GM18508 (cell line): ENCODE data around the gene PRSS36.
"Not testable (repeated sequence)": the region's sequence is repeated elsewhere in the genome, so short reads cannot be mapped to it uniquely, and the experiment has no call there.

Source experiments
- ATAC-seq: cut with Tn5 transposase; IDR thresholded peaks from one replicate; pipeline ENCODE4 v1.9.1; 2021; ENCODE audit warnings: moderate number of reproducible peaks; ENCODE audit not compliant: insufficient read depth, unreplicated experiment

The PRSS36 gene

DNA sequence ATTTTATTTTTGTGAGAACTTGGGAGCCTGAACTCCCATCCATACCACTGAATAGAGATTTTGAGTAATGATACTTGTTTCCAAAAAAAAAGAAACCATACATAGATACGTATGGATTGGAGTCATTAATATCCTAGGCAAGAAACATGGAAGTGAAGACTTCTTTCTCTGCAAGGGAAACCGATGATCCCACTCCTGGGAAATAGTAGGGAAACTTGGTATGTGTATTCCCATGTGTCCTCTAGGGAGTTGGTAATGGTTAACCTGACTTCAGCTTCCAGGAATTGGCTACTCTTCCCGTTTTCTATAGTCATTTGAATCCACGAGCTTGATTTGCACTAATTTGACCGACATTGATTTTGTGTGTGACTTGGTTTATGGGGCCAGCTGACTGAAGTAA is 35.5 kb upstream of the PRSS36 start:
- no peak for ATAC-seq

DNA sequence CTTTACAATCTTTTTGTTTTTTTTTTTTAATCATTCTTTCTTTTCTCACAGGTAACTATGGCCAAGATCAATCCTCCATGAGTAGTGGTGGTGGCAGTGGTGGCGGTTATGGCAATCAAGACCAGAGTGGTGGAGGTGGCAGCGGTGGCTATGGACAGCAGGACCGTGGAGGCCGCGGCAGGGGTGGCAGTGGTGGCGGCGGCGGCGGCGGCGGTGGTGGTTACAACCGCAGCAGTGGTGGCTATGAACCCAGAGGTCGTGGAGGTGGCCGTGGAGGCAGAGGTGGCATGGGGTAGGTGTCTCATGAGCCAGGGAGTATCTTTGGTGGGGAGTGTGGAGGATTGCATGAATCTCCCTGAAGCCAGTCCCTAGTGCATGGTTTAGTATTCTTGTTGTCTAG is 35.0 kb upstream of the PRSS36 start:
- no peak for ATAC-seq

DNA sequence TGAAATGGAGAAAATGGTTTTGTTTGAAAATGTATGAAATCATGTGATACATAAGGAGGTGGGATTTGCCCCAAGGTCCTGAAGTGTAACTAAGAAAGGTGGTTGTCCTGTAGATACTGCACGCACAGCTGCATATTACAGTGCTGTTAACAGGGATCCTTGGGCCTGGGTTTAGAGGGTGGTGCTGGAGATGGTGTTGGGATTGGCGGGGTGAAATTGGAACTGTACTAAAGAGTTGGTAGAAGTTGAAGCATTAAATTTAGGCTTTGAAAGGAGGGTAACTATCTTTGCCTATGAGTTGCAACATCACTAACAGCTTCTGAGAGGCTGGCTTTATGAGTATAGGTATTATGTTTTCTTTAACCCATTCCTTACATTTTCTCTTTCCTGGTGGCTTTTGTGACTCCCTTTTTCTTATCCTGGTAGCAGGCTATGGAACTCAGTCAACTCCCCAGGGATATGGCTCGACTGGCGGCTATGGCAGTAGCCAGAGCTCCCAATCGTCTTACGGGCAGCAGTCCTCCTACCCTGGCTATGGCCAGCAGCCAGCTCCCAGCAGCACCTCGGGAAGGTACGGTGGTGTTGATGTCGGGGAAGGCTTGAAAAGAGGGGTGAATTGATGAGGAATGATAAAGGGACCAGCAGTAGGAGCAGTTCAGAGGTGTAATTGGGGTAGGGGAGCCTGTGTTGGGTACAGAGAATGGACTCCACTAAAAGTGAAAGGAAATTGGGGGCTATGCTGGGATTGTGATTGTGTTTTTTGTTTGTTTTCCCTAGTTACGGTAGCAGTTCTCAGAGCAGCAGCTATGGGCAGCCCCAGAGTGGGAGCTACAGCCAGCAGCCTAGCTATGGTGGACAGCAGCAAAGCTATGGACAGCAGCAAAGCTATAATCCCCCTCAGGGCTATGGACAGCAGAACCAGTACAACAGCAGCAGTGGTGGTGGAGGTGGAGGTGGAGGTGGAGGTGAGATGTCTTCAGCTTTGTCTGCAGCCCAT is 33.9 kb upstream of the PRSS36 start:
- no peak for ATAC-seq

DNA sequence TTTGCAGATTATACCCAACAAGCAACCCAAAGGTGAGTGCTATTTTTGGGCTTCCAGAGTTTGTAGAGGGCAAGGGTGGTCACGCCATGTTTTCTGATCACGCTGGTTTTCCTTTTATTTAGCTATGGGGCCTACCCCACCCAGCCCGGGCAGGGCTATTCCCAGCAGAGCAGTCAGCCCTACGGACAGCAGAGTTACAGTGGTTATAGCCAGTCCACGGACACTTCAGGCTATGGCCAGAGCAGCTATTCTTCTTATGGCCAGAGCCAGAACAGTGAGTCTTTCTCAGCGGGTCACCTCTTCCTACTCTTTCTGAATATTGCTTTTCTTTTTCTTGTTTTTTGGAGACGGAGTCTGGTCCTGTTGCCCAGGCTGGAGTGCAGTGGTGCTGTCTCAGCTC is 32.5 kb upstream of the PRSS36 start:
- no peak for ATAC-seq

DNA sequence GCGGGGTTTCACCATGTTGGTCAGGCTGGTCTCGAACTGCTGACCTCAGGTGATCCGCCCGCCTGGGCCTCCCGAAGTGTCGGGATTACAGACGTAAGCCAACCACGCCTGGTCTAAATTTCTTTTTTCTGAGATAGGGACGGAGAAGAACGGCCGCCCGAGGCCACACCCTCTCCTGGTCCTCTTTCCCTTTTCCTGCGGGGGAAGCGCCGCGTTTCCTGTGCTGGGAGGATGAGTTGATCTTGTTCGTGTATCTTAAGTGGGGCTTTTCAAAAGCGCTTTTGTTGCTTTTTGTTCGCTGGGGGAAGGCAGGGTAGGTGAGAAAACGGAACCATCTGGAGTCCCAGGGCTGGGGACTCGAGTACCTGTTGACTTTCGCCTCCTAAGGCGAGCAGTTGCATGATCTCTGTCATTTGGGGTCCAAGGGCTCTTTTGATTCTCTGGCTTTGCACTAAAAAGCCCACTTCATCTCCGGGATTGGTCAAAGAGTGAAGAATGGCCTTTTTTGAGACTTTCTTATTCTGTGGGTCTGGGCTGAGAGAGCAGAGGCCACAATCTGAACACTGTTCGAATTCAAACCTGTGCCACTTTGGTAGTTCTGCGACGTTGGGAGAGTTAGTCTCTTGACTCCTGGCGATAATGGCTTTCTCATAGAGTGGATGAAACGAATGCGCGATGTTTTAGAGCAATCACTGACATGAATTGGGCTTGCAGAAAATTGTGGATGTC is 31.4 kb upstream of the PRSS36 start:
- ATAC-seq, result no peak

DNA sequence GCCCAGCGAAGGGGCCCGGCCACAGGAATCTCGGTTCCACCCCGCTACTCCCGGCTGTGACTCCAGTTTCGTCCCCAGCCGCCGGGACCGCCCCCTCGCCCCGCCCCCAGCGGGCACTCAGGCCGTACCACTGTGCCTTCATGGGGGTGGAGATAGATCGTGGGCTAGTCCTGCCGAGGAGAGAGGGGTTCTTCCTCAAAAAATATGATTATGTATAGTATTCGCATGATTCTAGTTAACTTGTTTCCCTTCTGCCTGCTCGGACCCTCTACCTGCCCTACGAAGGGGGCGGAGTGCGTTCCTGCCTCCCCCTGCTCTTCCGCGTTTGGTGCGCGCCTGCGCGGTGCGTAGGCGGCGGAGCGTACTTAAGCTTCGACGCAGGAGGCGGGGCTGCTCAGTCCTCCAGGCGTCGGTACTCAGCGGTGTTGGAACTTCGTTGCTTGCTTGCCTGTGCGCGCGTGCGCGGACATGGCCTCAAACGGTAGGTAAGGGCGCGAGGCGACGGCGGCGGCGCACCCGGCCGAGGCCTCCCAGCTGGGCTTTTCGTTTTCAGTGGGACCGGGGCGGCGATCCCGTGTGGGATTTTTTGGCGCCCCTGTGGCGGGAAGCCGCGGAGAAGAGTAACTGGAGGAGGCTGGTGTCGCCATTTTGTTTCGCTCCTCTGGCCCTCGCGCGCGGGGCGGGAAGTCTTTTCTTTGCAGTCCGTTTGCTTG is 30.0 kb upstream of the PRSS36 start, which contains the start of gene FUS:
TSS of gene FUS (plus strand) at position 393 of the 713 bp plus-strand sequence. CDS start at position 469, 76 bp downstream.
- ATAC-seq, result peak; percentile 38

DNA sequence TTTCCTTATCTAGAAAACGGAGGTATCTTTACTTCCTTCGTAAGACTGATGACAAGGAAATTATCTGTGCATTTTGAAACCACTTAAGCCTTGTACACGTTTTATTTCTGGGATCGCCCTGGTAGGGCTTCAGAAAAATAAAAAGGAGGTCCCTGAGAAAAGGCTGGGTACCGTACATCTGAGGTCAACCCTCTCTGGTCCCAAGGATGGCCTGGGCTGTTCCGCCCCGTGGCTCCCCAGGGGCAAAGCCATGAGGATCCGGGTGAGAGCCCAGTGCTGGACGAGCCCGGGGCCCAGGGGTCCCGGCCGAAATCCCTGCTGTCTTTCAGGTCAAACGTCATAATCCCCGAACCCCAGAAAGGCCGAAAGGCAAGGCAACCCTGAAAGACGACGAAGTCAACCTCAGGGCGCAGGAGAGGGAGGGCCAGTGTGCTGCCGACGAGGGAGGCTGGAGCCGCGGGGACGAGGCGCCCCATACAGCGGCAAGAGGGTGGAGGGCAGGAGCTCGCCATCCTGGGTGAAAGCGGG is 29.4 kb upstream of the PRSS36 start:
- ATAC-seq, result peak; percentile 3

DNA sequence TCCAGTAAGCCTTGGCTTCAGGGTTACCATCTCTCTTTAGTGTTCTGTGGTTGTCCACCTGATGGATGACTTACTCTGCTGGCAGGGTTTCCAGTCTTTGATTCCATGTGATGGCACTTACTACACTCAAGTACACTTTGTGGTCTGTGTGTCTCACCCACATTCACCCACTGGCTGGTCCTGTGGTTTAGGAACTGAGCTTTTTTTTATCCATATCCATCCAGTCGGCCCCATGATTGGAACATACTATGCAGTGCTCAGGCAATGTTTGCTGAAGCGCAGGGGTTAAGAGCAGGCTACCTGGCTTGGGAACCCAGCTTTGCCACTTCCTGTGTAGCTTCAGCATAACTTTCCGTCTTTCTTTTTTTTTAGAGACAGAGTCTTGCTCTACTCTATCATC is 27.3 kb upstream of the PRSS36 start:
- no peak for ATAC-seq

DNA sequence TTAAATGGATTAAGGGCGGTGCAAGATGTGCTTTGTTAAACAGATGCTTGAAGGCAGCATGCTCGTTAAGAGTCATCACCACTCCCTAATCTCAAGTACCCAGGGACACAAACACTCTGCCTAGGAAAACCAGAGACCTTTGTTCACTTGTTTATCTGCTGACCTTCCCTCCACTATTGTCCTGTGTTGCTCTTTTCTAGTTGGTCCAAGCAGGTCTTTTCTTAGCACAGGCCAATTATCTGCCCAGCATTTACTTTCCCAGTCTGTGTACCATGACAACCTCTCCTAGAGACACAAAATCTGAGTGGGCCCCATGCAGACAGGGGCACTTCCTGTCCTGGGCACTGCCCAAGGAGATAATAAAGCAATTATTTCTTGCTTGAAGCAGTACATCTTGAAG is 20.2 kb upstream of the PRSS36 start:
- ATAC-seq, result not testable (repeated sequence)

DNA sequence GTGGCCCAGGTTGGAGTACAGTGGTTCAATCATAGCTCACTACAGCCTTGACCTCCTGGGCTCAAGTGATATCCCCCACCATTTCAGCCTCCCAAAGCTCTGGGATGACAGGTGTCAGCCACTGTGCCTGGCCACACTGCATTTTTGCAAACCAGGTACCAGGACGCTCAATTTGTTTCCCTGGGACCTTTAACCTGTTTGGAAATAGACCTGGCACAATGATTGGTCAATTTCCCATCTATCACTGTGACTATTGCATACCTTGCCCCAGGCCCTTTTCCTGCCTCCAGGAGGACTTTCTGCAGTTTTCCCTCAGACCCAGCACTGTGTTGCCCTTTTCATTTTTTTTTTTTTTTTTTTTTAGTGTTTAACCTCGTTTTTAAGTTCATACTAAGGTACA is 19.0 kb upstream of the PRSS36 start:
- no peak for ATAC-seq

DNA sequence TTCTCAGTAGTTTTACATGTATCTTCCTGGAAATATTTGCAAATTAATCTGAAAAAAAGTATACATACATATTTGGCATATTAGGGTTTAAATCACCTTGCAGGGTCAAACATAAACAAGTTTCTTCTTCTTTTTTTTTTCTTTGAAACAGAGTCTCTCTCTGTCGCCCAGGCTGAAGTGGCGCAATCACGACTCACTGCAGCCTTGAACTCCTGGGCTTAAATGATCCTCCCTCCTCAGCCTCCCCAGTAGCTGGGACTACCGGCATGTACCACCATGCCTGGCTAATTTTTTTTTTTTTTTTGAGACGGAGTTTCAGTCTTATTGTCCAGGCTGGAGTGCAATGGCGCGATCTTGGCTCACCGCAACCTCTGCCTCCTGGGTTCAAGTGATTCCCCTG is 17.4 kb upstream of the PRSS36 start:
- ATAC-seq, result no peak

DNA sequence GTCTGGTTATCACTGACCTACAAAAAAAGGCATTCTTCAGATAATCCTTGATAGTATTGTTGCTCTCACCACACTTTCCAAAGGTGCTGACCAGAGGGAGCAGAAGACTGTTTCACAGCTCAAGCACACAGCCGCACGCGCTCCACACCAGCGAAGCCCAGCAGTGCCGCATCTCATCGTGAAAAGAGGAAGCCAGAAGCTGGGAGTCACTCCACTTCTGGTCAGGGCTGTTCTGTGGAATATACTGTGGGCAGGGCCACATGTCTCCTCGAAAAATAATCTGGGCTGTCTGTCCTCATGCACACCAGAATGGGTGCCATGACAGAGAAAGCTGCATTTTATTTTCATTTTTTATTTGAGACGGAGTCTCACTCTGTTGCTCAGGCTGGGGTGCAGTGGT is 7.3 kb upstream of the PRSS36 start:
- no peak for ATAC-seq

DNA sequence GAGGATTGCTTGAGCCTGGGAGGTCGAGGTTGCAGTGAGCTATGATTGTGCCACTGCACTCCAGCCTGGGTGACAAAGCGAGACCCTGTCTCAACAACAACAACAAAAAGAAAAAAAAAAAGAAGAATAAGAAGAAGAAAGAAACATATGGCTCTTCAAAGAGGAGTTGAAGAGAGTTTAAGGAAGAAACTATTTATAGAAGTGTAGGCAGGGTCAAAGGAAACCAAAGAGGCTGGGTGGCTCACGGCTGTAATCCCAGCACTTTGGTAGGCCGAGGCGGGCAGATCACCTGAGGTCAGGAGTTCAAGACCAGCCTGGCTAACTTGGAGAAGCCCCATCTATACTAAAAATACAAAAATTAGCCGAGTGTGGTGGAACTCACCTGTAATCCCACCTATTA is 1.1 kb upstream of the PRSS36 start:
- not testable (repeated sequence) for ATAC-seq

DNA sequence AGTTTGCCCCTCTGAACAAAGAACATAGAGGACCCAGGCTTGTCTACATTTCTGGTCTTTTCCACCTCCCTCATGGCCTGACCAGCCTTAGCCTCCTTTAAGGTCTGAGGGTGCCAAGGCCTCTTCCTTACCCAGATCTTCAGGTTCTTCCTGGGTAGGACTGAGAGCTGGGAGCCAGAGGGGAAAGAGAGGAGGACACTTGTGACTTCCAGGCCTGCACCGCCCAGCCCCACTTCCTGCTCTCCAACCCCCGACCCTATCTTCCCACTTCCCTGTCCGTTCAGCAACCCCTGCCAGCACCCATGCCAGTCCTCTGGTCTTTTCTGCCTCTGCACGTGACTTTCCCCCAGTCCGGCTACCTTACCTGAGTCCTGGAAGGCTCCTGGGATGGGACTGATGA is 534 bp downstream of the PRSS36 start:
- ATAC-seq, result no peak

DNA sequence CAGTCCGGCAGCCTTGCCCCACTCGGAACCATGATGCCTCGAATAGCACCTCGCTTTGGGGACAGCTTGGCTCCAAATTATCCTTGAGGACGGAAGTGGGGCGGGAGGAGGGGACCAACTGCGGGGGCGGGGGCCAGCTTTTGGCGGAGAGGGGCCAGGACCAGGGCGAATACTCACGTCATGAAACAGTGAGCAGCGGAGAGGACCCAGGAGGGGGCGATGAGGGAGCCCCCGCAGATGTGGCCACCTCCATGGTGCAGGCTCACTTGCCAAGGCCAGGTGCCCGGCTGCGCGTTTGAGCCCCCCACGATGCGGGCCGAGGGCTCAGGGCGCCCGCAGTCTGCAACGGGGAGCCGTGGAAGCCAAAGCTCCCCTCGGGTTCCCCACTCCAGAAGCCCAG is 970 bp downstream of the PRSS36 start:
- ATAC-seq, result no peak

DNA sequence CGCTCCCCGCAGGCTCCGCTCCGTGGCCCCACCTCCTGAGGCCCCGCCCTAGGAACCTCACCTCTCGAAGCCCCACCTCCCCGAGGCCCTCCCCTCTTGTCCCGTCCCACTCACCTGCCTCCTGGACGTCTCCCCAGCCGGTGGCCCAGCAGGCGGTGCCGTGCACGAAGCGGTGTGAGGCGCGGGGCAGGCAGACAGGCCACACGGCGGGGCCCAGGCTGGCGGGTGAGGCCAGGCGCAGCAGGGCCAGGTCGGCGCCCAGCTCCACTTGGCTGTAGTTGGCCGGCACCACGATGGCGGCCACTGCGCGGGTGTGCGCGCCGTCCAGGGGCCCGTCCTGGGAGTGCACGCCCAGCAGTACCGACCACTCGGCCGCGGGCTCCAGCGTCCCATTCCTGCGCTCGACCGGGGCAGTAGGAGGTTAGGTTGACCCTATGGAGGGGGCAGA is 1.6 kb downstream of the PRSS36 start:
- no peak for ATAC-seq

DNA sequence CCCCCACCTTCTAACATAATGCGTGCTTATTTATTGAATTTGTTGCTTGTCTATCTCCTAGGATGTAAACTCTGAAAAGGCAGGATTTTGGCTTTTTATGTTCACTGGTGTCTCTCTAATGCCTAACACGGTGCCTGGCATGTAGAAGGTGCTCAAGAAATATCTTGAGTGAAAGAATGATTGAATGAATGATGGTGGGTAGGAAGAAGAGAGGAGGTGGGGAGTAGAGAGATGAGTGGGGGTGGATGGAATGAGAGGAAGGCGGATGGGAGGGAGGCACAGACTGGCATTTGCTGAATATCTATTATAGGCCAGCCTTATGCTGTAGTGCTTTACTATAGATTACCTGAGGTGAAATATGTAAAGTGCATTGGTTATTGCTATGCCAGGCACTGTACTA is 2.3 kb downstream of the PRSS36 start:
- ATAC-seq, result no peak

DNA sequence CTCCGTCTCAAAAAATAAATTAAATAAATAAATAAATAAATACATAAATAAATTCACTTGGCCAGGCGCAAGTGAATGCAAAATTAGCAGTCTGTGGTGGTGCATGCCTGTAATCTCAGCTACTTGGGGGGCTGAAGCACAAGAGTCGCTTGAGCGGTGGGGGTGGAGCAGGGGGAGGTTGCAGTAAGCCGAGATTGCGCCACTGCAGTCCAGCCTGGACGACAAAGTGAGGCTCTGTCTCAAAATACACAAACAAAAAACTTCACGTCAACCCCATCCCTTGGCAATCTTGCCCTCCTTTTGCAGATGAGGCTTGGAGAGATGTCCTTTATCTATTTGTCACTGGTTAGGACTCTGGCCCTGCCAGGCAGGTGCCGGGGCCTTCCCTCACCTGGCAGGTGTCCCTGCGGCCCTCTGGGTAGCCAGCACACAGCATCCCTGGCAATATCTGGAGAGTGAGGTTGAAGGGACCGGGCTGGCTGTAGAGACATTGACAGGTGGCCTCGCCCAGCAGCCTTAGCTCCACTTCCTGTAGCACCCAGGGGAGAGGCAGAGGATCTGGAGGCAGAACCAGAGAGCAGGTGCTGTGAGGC is 4.4 kb downstream of the PRSS36 start:
- no peak for ATAC-seq

DNA sequence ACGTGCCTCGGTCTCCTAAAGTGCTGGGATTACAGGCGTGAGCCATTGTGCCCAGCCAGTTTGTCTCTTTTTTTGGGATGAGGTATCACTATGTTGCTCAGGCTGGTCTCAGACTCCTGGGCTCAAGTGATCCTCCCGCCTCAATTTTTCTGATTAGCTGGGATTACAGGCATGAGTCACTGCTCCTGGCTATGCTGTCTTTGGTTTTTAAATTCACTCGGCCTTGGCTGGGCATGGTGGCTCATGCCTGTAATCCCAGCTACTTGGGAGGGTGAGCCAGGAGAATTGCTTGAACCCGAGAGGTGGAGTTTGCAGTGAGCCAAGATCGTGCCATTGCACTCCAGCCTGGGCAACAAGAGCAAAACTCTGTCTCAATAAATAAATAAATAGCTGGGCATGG is 5.4 kb downstream of the PRSS36 start:
- ATAC-seq, result not testable (repeated sequence)

DNA sequence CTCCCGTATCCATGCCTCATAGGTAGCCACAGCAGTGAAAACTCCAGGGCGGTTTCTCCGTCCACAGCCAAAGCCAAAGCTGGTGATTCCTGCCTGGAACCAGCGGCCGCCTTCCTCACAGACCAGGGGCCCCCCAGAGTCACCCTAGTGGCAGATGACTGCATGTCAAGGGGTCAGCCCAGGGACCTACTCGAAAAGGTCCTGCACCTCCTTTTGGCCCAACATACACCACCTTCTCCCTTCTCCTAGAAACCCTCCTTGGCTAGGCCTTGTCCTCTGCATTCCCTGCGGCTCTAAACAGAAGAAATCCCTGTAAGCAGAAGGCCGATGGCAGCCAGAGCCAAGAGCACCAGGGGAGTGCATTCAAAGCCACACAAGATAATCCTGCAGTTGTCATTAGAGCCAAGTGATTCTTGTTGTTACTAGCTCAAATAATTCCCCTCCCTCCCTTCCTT is 6.1 kb downstream of the PRSS36 start:
- ATAC-seq, result no peak
